HUDEP-2 (cell line): Measurements from ENCODE around the gene ARL16.

Experiments used
- DNase-seq, 76 experiments: peaks; one replicate each; lab custom pipeline; 2025; ENCODE audit not compliant: unreplicated experiment in 76 of 76; lab: John Stamatoyannopoulos, UW

The ARL16 gene

GRCh38 chr17:81673561-81674258 lies 9.9 kb downstream of the ARL16 start:
- DNase-seq, result no peak

- DNase-seq, result no peak
These were observed 10.6 kb downstream of the ARL16 start for GRCh38 chr17:81672954-81673353.

- DNase-seq, result no peak
These were observed 11.1 kb downstream of the ARL16 start for GRCh38 chr17:81672504-81672903.

- DNase-seq, result peak in 30 of 76 experiments; percentile 1 to 53 (median 20)
These were observed 15.8 kb downstream of the ARL16 start for GRCh38 chr17:81667754-81668153.

- peak; percentile 39 to 97 (median 91) for DNase-seq
These were observed 17.0 kb downstream of the ARL16 start, which contains the start of the genes CCDC137 and OXLD1 for GRCh38 chr17:81666342-81667191. CCDC137 (plus strand) TSS chr17:81666737; CDS start chr17:81666767, 30 bp downstream. OXLD1 (minus strand) TSS chr17:81666605; CDS start chr17:81666577, 28 bp downstream.

- DNase-seq, result peak in 2 of 76 experiments; percentile 34 to 39
These were observed 17.6 kb downstream of the ARL16 start for GRCh38 chr17:81666092-81666341.

GRCh38 chr17:81665205-81666091 lies 18.1 kb downstream of the ARL16 start:
- peak in 60 of 76 experiments; percentile 17 to 68 (median 48) for DNase-seq

- DNase-seq, result no peak
These were observed 19.5 kb downstream of the ARL16 start for GRCh38 chr17:81664051-81664470.

GRCh38 chr17:81662002-81662401 lies 21.6 kb downstream of the ARL16 start:
- no peak for DNase-seq

- no peak for DNase-seq
These were observed 23.2 kb downstream of the ARL16 start for GRCh38 chr17:81660441-81660840.

- DNase-seq, result no peak
These were observed 24.6 kb downstream of the ARL16 start for GRCh38 chr17:81659038-81659437.

GRCh38 chr17:81656835-81657234 lies 26.8 kb downstream of the ARL16 start:
- DNase-seq, result no peak

- peak in 44 of 76 experiments; percentile 12 to 73 (median 42) for DNase-seq
These were observed 27.4 kb downstream of the ARL16 start, which contains the start of gene PDE6G for GRCh38 chr17:81656118-81656743. PDE6G (minus strand) TSS chr17:81656542; CDS start chr17:81653305, 3,237 bp downstream.

GRCh38 chr17:81655378-81656117 lies 28.0 kb downstream of the ARL16 start:
- DNase-seq, result no peak

- DNase-seq, result no peak
These were observed 30.5 kb downstream of the ARL16 start for GRCh38 chr17:81652906-81653771.

GRCh38 chr17:81651692-81652091 lies 31.9 kb downstream of the ARL16 start:
- peak in 54 of 76 experiments; percentile 9 to 83 (median 41) for DNase-seq

- no peak for DNase-seq
These were observed 32.6 kb downstream of the ARL16 start for GRCh38 chr17:81650951-81651350.

- DNase-seq, result no peak
These were observed 34.9 kb downstream of the ARL16 start for GRCh38 chr17:81648707-81649085.
